Rectal smooth muscle tissue (tissue), 1 donor: Measurements from ENCODE around the gene ZNF282.

Experiments
- H3K27ac ChIP-seq: one replicate; pipeline ENCODE4 v1.7.0; 2013; ENCODE audit warnings: low read depth, low read length, inconsistent platforms
- H3K27me3 ChIP-seq: one replicate; pipeline ENCODE4 v1.7.0; 2013; ENCODE audit warnings: low read length; ENCODE audit not compliant: control insufficient read depth, insufficient read depth
- H3K36me3 ChIP-seq: one replicate; pipeline ENCODE4 v1.7.0; 2013; ENCODE audit warnings: low read length; ENCODE audit not compliant: control insufficient read depth, insufficient read depth
- H3K4me1 ChIP-seq: one replicate; pipeline ENCODE4 v1.7.0; 2013; ENCODE audit warnings: low read length; ENCODE audit not compliant: control insufficient read depth, insufficient read depth
- H3K4me3 ChIP-seq: one replicate; pipeline ENCODE4 v1.7.0; 2013; ENCODE audit warnings: low read length
- H3K9ac ChIP-seq: one replicate; pipeline ENCODE4 v1.7.0; 2013; ENCODE audit warnings: low read length

The ZNF282 gene

DNA sequence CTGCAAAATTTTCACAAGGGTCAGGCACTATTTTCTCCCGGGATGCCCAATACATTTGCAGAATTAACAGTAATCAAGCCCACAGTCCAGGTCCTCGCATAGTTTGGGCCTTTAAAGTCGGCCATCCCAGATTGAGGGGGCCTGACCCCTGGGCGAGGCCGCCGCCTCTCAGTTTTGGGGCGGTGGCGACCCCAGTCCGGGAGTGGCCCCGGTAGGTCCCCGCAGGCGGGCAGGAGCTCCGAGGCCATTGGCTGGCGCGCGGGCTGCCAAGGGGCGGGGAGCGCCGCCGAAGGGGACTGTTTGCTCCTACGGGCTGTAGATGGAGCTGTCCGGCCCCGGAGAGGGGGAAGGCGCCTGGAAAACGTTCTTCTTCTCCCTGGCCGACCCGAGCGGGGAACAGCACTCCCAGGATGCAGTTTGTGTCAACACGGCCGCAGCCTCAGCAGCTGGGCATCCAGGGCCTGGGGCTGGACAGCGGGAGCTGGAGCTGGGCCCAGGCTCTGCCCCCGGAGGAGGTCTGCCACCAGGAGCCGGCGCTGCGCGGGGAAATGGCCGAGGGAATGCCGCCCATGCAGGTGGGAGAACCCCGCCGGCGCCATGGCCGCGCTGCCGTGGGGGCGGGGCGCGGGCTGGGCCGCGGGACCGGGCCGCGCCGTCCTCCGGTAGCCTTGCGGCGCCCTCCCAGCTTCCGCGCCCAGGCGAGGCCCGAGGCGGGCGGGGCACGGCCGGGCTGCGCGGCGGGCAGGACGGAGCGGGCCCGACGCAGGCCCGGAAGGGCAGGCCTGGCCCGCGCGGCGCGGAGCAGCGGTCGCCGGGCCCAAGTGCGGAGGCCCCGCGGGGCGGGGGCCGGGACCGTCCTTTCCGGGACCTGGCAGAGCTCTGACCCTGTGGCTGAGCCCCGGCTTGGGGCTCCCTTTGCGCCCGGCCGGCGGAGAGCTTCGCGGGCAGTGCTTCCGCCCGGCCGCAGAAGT is at the start of gene ZNF282:
Gene ZNF282 (plus strand): TSS at position 367 of the 971 bp plus-strand sequence. CDS start 44 bp downstream, at position 411.
- peak within 1 kb of the TSS; percentile 93 for H3K27ac ChIP-seq
- peaks cover 15% of the 10 kb centered on the region for H3K36me3 ChIP-seq
- H3K4me1 ChIP-seq: no peaks in the 10 kb centered on the region
- H3K4me3 ChIP-seq: peak within 1 kb of the TSS; percentile 86
- peak within 1 kb of the TSS; percentile 79 for H3K9ac ChIP-seq
- H3K27me3 ChIP-seq: no peaks in the 10 kb centered on the region

DNA sequence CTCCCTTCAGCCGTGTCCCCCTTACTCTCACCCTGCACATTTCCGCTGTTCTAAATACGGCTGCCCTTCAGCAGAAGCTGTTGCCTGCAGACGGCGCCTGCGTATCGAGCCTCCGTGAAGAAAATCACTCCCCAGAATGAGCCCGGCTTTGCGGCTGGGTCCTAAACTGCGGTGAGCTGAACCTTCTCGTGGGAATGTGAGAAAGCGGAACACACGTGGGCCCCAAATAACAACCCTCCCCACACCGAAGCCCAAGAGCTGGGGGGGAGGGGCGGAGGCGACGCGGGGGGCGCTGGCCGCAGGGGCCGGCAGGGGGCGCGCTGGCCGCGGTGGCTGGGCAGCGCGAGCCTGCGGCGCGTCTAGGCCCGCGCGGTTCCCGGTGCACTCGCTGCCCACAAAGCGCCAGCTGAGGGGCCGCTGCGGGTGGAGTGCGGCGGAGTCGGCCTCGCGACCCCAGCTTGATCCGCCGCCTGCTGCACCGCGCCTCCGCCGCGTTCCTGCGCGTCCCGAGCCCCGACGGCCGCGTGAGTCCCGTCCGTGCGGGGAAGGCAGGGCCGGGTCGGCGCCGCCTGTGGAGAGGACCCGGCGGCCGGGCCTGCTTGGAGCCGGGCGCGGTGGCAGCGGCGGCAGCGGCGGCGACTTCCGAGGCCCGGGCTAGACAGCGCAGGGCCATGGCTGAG is 48.1 kb upstream of the ZNF282 start, which contains the start of gene ZNF398:
Gene ZNF398 (plus strand): TSS at position 382 of the 680 bp plus-strand sequence. CDS start 290 bp downstream, at position 672.
- H3K4me3 ChIP-seq: peak within 1 kb of the TSS; percentile 81
- H3K27ac ChIP-seq: peak within 1 kb of the TSS; percentile 87
- H3K36me3 ChIP-seq: no peaks in the 10 kb centered on the region
- no peaks in the 10 kb centered on the region for H3K27me3 ChIP-seq
- peaks cover 4% of the 10 kb centered on the region for H3K4me1 ChIP-seq
- peak within 1 kb of the TSS; percentile 62 for H3K9ac ChIP-seq

DNA sequence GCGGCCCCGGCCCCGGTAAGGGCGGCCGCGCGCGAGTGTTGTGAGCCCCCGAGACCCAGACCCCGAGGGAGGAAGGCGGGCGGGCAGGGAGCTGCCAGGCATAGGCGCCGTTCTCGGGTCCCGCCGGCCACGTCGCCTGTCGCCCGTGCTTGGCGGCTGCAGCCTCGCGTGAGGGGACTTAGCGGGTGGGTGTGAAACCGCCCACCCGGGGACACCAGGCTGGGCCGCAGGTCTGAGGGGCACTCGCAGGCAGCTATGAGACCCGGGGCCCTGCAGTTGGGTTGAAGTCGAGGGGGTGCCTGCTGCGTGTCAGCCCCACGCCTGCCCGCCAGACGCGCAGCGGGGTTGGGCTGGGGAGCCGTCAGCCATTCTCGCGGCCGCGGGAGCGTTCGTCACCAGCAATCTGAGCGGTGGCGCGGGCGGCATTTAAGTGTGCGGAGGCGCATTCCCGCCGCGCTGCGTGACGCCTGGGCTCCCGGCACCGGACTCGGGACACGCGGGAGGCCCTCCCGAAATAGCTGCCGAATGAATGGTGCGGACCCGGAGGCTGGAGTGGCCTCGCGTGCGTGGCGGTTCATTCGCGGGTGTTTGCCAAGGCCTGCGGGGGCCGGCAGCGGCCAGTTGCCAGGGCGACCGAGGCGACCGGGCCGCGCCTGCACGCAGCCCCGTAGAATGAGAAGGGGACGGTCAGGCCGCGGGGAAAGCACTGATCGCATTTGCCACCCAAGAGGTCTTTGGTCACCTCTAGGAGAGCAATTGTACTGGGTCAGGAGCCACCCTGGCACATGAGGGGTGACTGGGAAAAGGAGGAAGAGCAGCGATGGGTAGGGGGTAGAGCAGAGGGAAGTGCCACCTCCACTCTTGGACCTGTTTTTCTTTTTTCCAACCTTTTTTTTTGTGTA is 47.3 kb upstream of the ZNF282 start:
- H3K27me3 ChIP-seq: no peaks in the 10 kb centered on the region
- peak overlapping the region; percentile 81 for H3K4me3 ChIP-seq
- peak overlapping the region; percentile 62 for H3K9ac ChIP-seq
- H3K4me1 ChIP-seq: peaks cover 4% of the 10 kb centered on the region
- peak overlapping the region; percentile 87 for H3K27ac ChIP-seq
- H3K36me3 ChIP-seq: no peaks in the 10 kb centered on the region

DNA sequence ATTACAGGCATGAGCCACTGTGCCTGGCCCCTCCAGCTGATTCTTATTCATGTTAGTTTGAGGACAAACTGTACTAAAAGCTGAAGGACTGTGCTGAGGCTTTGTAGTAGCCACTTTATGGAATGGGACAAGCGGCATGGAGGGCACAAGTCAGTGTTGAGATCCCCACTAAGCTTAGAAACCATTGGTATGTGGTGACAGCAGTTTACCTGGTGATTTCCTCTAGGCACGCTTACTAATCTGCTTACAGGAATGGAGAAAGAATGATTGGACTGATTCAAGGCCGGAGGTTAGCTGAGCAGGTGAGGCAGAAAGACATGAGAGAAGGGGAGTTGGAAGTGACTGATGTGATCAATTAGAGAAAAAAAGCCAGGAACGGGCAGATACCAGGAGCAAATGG is 44.4 kb upstream of the ZNF282 start:
- Histone ChIP-seq H3K36me3 (peaks cover 2% of the 10 kb centered on the region), H3K4me3 (no peak overlapping the region), H3K27ac (no peak overlapping the region), H3K27me3 (no peaks in the 10 kb centered on the region), H3K4me1 (peaks cover 4% of the 10 kb centered on the region), H3K9ac (no peak overlapping the region)

DNA sequence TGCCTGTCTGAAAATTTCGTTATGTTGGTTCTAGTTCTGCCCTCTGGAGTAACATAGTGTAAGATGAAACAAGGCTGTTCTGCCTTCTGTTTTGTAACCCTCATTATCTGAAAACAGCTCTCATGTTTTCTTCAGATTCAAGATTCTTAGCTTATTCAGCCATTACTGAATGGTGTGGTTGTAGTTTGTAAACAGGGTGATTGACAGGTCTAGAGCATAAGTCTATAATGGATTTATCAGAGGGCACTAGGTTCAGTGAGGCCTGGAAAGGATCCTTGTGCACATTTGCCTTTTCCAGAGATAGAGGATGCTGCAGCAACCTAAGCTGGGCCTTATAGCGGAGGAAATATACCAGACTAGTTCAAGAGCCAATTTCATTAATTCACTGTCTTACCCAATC is 42.0 kb upstream of the ZNF282 start:
- Histone ChIP-seq H3K36me3 (peaks cover 2% of the 10 kb centered on the region), H3K4me3 (no peak overlapping the region), H3K9ac (no peak overlapping the region), H3K27ac (no peak overlapping the region), H3K4me1 (peaks cover 3% of the 10 kb centered on the region), H3K27me3 (no peaks in the 10 kb centered on the region)

DNA sequence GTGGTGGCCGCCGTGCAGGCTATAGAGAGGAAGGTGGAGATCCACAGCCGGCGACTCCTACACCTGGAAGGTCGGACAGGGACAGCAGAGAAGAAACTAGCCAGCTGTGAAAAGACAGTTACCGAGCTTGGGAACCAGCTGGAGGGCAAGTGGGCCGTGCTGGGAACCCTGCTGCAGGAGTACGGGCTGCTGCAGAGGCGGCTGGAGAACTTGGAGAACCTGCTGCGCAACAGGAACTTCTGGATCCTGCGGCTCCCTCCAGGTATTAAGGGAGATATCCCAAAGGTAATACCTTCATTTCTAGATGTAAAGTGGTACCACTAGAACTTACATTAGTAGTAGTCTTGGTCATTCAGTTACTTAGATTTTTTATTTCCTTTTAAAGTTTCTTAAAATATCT is 41.3 kb upstream of the ZNF282 start:
- H3K4me1 ChIP-seq: no peaks in the 10 kb centered on the region

DNA sequence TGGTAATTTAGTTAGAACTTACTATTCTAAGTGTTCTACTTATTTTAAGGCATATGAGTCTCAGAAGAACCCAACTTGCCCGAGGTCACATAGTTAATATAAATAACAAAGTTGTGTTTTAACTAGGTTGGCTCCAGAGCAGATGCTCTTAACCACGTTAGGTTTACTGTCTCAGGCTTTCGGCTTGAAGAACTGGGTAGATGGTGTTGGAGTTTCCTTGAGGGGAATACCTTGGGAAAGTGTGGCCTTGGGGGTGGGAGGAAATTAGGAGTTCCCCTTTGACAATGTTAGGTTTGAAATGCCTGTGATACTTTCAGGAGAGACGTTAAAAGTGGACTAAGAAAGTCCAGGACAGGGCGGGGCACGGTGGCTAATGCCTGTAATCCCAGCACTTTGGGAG is 38.4 kb upstream of the ZNF282 start:
- no peaks in the 10 kb centered on the region for H3K27me3 ChIP-seq
- H3K9ac ChIP-seq: no peak overlapping the region
- H3K36me3 ChIP-seq: peaks cover 6% of the 10 kb centered on the region
- H3K4me1 ChIP-seq: no peaks in the 10 kb centered on the region
- no peak overlapping the region for H3K4me3 ChIP-seq
- H3K27ac ChIP-seq: no peak overlapping the region

More for the DNA sequence above, 41.3 kb upstream of the ZNF282 start:
- no peak overlapping the region for H3K9ac ChIP-seq
- H3K27me3 ChIP-seq: no peaks in the 10 kb centered on the region
- H3K4me3 ChIP-seq: no peak overlapping the region
- H3K27ac ChIP-seq: no peak overlapping the region
- peaks cover 2% of the 10 kb centered on the region for H3K36me3 ChIP-seq

DNA sequence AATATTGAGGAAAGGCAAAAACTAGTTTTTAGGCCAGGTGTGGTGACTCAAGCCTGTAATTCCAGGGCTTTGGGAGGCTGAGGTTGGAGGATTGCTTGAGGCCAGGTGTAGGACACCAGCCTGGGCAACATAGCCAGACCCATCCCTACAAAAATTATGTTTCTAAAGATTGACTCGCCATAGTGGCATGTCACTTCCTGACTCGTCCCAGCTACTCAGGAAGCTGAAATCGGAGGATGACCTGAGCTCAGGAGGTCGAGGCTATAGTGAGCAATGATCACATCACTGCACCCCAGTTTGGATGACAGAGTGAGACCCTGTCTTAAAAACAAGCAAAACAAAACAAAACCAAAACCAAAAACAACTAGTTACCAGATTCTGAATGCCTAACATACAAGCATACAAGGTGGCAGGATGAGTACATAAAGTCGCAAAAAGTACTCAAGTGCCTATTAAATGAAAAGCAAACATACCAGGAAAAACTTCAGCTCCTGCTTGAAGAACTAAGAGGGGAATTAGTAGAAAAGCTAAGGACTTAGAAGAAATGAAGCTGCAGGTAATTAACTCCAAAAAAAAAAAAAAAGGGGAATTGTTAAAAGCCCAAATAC is 34.0 kb upstream of the ZNF282 start:
- Histone ChIP-seq H3K4me3 (no peak overlapping the region), H3K27ac (no peak overlapping the region), H3K4me1 (no peaks in the 10 kb centered on the region), H3K27me3 (no peaks in the 10 kb centered on the region), H3K36me3 (peaks cover 5% of the 10 kb centered on the region), H3K9ac (no peak overlapping the region)

DNA sequence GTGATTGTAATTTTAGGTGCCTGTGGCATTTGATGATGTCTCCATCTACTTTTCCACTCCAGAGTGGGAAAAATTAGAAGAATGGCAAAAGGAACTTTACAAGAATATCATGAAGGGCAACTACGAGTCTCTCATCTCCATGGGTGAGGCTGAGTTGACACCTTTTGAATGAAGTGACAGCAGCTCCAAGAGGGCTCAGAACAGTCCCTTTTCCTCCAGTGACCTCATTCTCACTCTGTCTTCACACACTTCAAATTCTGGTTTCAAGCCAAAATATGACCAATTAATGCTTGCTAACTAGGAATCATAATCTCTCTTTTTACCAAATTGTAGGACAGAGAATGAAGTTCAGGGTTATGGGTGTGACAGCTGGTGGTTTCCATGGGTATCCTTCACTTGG is 29.2 kb upstream of the ZNF282 start:
- H3K9ac ChIP-seq: no peak overlapping the region
- H3K36me3 ChIP-seq: peaks cover 24% of the 10 kb centered on the region
- no peak overlapping the region for H3K4me3 ChIP-seq
- no peaks in the 10 kb centered on the region for H3K27me3 ChIP-seq
- H3K27ac ChIP-seq: no peak overlapping the region
- H3K4me1 ChIP-seq: no peaks in the 10 kb centered on the region

DNA sequence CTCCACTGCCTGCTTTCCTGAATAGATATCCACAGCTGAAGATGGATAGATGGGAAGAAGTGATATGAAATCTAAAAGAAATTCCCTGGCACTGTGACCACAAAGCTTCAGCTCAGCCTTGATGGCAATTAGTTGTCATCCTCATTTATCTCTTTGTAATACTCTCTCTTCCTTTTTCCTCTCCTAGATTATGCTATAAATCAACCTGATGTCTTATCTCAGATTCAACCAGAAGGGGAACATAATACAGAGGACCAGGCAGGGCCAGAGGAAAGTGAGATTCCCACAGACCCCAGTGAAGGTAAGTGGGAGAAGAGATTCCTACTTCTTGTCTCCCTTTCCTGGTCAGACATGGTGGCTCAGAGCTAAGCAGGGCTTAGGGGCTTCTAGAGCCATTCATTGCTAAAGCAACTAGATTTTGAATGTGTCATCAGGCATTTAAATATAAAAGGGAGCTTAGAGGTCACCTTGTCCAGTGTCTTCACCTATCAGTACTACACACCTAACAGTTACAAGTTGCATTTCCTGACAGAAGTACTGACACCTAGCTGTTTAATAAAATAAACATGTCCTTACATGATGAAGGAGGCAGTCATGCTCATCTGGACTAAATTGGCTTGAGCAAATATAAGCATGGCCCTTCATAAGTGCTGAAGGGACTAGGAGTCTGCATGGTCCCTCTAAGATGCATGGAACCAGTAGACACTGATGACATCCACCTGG is 28.6 kb upstream of the ZNF282 start:
- Histone ChIP-seq H3K27ac (no peak overlapping the region), H3K27me3 (no peaks in the 10 kb centered on the region), H3K36me3 (peaks cover 21% of the 10 kb centered on the region), H3K4me1 (no peaks in the 10 kb centered on the region), H3K9ac (no peak overlapping the region), H3K4me3 (no peak overlapping the region)

DNA sequence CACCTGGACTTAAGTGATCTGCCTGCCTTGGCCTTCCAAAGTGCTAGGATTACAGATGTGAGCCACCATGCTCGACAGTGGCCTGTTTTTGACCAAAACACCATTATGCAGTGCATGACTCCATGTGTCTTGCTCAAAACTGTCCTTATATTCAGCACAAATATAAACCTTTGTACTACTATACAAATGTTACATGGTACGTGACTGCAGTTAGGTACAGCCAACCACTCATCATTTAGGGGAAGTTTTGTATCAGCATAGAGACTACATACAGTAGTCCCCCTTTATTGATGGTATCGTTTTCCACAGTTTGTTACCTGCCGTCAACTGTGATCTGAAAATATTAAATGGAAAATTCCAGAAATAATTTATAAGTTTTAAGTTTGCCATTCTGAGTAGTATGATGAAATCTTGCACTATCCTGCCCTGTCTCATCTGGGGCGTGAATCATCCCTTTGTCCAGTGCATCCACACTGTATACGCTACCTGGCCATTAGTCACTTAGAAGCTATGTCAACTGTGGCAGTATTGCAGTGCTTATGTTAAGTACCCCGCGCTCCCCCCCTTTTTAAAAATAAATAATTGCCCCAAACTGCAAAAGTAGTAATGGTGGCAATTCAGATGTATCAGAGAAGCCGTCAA is 23.3 kb upstream of the ZNF282 start:
- peaks cover 19% of the 10 kb centered on the region for H3K36me3 ChIP-seq
- no peaks in the 10 kb centered on the region for H3K27me3 ChIP-seq
- H3K27ac ChIP-seq: no peak overlapping the region
- H3K4me3 ChIP-seq: no peak overlapping the region
- H3K4me1 ChIP-seq: no peaks in the 10 kb centered on the region
- H3K9ac ChIP-seq: no peak overlapping the region
